ENCODE measurements around the gene PI4K2A. TPM values are rescaled to one million over a fixed set of nuclear protein-coding genes. Genes with fewer than 3 reads are reported as not detected.

PI4K2A gene
- total RNA-seq, 6 experiments from 2014 or later: 26.7 to 35.3 (median 31.6) TPM

- no peaks in the 10 kb centered on the region for H3K36me3 Mint-ChIP-seq (ENCODE audit: low read depth)
- H3K4me1 Mint-ChIP-seq (ENCODE audit: low read depth): peaks cover 20% of the 10 kb centered on the region
- no peaks in the 10 kb centered on the region for H3K9me3 Mint-ChIP-seq
- no peak overlapping the region for H3K4me3 Mint-ChIP-seq
- peak; percentile 74 for DNase-seq
- peaks cover 1% of the 10 kb centered on the region for H3K27me3 Mint-ChIP-seq (ENCODE audit: insufficient read depth)
- no peak overlapping the region for H3K27ac Mint-ChIP-seq
- TF ChIP-seq, protein P1, sequence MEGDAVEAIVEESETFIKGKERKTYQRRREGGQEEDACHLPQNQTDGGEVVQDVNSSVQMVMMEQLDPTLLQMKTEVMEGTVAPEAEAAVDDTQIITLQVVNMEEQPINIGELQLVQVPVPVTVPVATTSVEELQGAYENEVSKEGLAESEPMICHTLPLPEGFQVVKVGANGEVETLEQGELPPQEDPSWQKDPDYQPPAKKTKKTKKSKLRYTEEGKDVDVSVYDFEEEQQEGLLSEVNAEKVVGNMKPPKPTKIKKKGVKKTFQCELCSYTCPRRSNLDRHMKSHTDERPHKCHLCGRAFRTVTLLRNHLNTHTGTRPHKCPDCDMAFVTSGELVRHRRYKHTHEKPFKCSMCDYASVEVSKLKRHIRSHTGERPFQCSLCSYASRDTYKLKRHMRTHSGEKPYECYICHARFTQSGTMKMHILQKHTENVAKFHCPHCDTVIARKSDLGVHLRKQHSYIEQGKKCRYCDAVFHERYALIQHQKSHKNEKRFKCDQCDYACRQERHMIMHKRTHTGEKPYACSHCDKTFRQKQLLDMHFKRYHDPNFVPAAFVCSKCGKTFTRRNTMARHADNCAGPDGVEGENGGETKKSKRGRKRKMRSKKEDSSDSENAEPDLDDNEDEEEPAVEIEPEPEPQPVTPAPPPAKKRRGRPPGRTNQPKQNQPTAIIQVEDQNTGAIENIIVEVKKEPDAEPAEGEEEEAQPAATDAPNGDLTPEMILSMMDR (IDR thresholded peaks at IDR 0.05): peak; percentile 87
These were observed 61.1 kb downstream of the PI4K2A start for GRCh38 chr10:97701438-97702069.

DNA sequence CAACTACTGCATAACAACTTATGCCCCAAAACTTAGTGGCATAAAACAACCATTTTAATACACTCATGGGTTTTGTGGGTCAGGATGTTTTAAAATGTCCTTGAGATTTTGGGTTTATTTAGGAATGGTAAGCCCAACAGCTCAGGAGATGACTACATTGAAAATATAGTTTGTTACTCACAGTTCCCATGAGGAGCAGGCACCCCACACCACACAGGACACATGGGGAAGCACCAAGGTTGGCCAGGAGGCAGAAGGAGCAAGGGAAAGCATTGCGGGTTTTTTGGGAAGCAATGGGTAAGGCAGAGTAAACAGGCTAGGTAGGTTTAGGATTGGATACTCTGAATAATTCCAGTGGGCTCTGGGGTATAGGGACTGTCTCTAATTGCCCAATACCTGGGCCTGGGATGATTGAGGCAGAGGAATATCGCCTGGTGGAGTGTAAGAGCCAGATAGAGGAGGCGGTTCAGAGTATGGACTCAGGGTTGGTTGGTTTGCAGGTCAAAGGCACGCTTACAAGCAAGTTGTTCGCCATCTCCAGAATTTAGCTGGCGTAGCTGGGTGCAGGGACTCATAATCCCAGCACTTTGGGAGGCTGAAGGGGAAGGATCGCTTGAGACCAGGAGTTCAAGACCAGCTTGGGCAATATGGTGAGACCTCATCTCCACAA is 63.1 kb downstream of the PI4K2A start:
- no peak overlapping the region for H3K27ac Mint-ChIP-seq
- TF ChIP-seq, protein P1 (IDR thresholded peaks at IDR 0.05): no peak
- no peaks in the 10 kb centered on the region for H3K36me3 Mint-ChIP-seq (ENCODE audit: low read depth)
- peaks cover 1% of the 10 kb centered on the region for H3K27me3 Mint-ChIP-seq (ENCODE audit: insufficient read depth)
- DNase-seq: no peak
- no peaks in the 10 kb centered on the region for H3K9me3 Mint-ChIP-seq
- peaks cover 28% of the 10 kb centered on the region for H3K4me1 Mint-ChIP-seq (ENCODE audit: low read depth)
- H3K4me3 Mint-ChIP-seq: no peak overlapping the region

DNA sequence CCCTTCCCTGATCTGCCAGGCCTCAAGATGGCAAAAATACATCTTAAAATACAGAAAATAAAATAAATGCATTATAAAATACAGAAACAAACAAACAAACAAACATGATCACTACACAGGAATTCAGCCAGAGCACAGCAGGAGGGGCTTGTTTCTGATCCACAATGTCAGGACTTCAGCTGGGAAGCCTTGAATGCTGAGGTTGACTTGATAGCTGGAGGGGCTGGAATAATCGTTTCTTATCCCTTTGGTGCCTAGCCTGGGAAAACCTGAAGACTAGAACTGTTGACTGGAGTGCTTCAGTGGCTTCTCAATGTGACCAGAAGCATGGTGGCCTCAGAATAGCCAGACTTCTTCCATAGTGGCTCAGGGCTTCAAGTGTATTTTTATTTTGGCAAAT is 63.9 kb downstream of the PI4K2A start:
- H3K27me3 Mint-ChIP-seq (ENCODE audit: insufficient read depth): peaks cover 1% of the 10 kb centered on the region
- H3K4me1 Mint-ChIP-seq (ENCODE audit: low read depth): peaks cover 36% of the 10 kb centered on the region
- no peak overlapping the region for H3K4me3 Mint-ChIP-seq
- no peak for DNase-seq
- H3K9me3 Mint-ChIP-seq: no peaks in the 10 kb centered on the region
- no peaks in the 10 kb centered on the region for H3K36me3 Mint-ChIP-seq (ENCODE audit: low read depth)
- TF ChIP-seq, protein P1 (IDR thresholded peaks at IDR 0.05): no peak
- no peak overlapping the region for H3K27ac Mint-ChIP-seq

DNA sequence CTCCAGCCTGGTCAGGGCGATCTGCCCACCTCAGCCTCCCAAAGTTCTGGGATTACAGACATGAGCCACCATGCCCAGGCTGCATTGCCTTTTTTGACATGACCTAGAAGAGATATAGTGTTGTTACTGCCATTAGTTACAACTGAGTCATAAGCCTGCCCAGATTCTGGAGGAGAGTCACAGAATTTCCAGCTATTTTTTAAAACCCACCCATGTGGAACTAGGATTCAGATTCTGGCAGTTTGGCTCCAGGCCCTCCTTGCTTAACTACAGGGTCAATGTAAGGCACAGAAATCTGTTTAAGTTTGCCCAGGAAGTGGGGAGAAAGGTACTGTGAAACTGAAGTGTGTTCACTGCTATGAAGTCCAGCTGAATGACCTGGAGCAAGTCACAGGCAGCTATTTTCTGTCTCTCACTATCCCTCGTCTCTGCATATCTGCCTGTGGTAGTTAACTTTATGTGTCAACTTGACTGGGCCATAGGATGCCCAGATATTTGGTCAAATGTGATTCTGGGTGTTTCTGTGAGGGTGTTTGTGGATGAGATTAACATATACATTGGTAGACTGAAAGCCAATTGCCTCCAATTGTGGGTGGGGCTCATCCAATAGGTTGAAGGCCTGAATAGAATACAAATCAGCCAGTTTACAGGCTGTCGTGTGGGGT is 64.7 kb downstream of the PI4K2A start:
- Mint-ChIP-seq H3K27ac (no peak overlapping the region), H3K4me3 (no peak overlapping the region), H3K9me3 (no peaks in the 10 kb centered on the region), H3K36me3 (ENCODE audit: low read depth) (no peaks in the 10 kb centered on the region), H3K27me3 (ENCODE audit: insufficient read depth) (peaks cover 1% of the 10 kb centered on the region), H3K4me1 (ENCODE audit: low read depth) (peaks cover 44% of the 10 kb centered on the region)
- TF ChIP-seq, protein P1 (IDR thresholded peaks at IDR 0.05): no peak
- DNase-seq: no peak

DNA sequence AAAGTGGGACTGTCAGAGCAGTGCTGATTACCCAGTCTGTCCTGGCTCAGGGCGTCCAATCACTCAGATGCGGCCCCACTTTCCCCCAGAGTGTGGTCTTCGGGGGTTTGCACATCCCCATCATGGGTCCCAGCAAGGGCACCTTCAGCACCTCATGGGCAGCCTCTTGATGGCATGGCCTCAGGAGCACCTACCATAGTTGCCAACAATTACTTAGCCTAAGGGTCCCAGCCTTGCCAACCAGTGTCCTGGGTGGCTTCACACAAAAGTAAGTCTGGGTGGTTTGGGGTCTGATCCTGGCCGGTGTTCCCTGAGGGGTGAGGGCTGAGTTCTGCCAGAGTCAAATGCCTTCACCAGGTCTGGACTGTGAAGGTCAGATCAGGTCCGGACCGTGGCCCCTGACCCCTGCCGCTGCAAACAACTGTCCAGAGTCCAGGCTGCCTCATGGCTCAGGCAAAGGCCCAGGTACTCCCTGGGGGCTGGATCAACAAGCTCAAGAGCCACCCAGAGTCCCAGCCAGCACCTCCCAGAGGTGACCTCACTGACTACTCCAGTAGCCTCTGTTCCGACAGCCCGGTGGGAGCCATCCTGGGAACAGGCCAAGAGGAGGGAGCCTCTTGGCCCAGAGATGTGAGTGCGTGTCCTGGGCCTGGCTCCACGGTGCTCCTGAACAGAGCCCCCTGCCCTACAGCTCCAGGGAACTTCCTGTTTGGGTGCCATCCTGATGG is 66.8 kb downstream of the PI4K2A start:
- Mint-ChIP-seq H3K4me1 (ENCODE audit: low read depth) (peaks cover 41% of the 10 kb centered on the region), H3K36me3 (ENCODE audit: low read depth) (no peaks in the 10 kb centered on the region), H3K27me3 (ENCODE audit: insufficient read depth) (peaks cover 1% of the 10 kb centered on the region; the same call in 1 of the 2 replicates)

More for the DNA sequence above, 66.8 kb downstream of the PI4K2A start:
- no peak overlapping the region for H3K27ac Mint-ChIP-seq
- H3K4me3 Mint-ChIP-seq: no peak overlapping the region
- DNase-seq: no peak
- TF ChIP-seq, protein P1 (IDR thresholded peaks at IDR 0.05): no peak
- H3K9me3 Mint-ChIP-seq: no peaks in the 10 kb centered on the region

Measured in HFFc6 (cell line).